ENCODE data around the gene TRIB2.
"Not testable (repeated sequence)": the region's sequence is repeated elsewhere in the genome, so short reads cannot be mapped to it uniquely, and the experiment has no call there.

TRIB2 gene

GRCh38 chr2:12716282-12717190 is at the start of gene TRIB2:
Gene TRIB2, plus strand, starts transcription at chr2:12716936. Its CDS starts 1,372 bp downstream, at chr2:12718308.
- DNase-seq (ENCODE audit: low spot score): peak; percentile 64

GRCh38 chr2:12669036-12669435 is 47.7 kb upstream of the TRIB2 start:
- no peak for DNase-seq (ENCODE audit: low spot score)

GRCh38 chr2:12672711-12673315 is 43.9 kb upstream of the TRIB2 start:
- no peak for DNase-seq (ENCODE audit: low spot score)

GRCh38 chr2:12674644-12675328 is 42.0 kb upstream of the TRIB2 start:
- no peak for DNase-seq (ENCODE audit: low spot score)

- no peak for DNase-seq (ENCODE audit: low spot score)
Observed at GRCh38 chr2:12675352-12675795, 41.4 kb upstream of the TRIB2 start.

- DNase-seq (ENCODE audit: low spot score): no peak
Observed at GRCh38 chr2:12675801-12676200, 40.9 kb upstream of the TRIB2 start.

- no peak for DNase-seq (ENCODE audit: low spot score)
Observed at GRCh38 chr2:12676771-12677170, 40.0 kb upstream of the TRIB2 start.

GRCh38 chr2:12678186-12678585 is 38.5 kb upstream of the TRIB2 start:
- no peak for DNase-seq (ENCODE audit: low spot score)

GRCh38 chr2:12679550-12680072 is 37.1 kb upstream of the TRIB2 start:
- DNase-seq (ENCODE audit: low spot score): no peak

- DNase-seq (ENCODE audit: low spot score): not testable (repeated sequence)
Observed at GRCh38 chr2:12680115-12680514, 36.6 kb upstream of the TRIB2 start.

GRCh38 chr2:12682017-12682416 is 34.7 kb upstream of the TRIB2 start:
- no peak for DNase-seq (ENCODE audit: low spot score)

GRCh38 chr2:12683457-12684100 is 33.2 kb upstream of the TRIB2 start:
- no peak for DNase-seq (ENCODE audit: low spot score)

GRCh38 chr2:12684471-12684936 is 32.2 kb upstream of the TRIB2 start:
- DNase-seq (ENCODE audit: low spot score): no peak

GRCh38 chr2:12685145-12685544 is 31.6 kb upstream of the TRIB2 start:
- DNase-seq (ENCODE audit: low spot score): no peak

GRCh38 chr2:12685956-12686355 is 30.8 kb upstream of the TRIB2 start:
- DNase-seq (ENCODE audit: low spot score): no peak

GRCh38 chr2:12686708-12687283 is 29.9 kb upstream of the TRIB2 start:
- DNase-seq (ENCODE audit: low spot score): no peak

- DNase-seq (ENCODE audit: low spot score): no peak
Observed at GRCh38 chr2:12688091-12688490, 28.6 kb upstream of the TRIB2 start.

- no peak for DNase-seq (ENCODE audit: low spot score)
Observed at GRCh38 chr2:12688893-12689292, 27.8 kb upstream of the TRIB2 start.

- DNase-seq (ENCODE audit: low spot score): no peak
Observed at GRCh38 chr2:12693509-12693908, 23.2 kb upstream of the TRIB2 start.

- DNase-seq (ENCODE audit: low spot score): no peak
Observed at GRCh38 chr2:12694990-12695774, 21.6 kb upstream of the TRIB2 start.

GRCh38 chr2:12697617-12698016 is 19.1 kb upstream of the TRIB2 start:
- DNase-seq (ENCODE audit: low spot score): no peak

Data from HuH-7 (cell line).